Tibial nerve (tissue), 4 donors: ENCODE results near the gene CARMIL1.

ENCODE experiments used
- CTCF ChIP-seq, 5 experiments: fragments of 200-600 bp in 3 of 5; fragments of 450-650 bp in 2 of 5; sonication (generic) in 3 of 5; IDR thresholded peaks; one replicate each; pipeline ENCODE4 v1.5.1; 2016 to 2019; ENCODE audit warnings: antibody characterized with exemption in 5 of 5, mild to moderate bottlenecking in 3 of 5, moderate library complexity in 2 of 5
- EP300 ChIP-seq, 2 donors: sonication (generic); formaldehyde crosslinking; IDR thresholded peaks; one replicate each; pipeline ENCODE4 v1.6.1; 2017; ENCODE audit warnings: antibody characterized with exemption in 2 of 2, mild to moderate bottlenecking in 1 of 2
- POLR2A ChIP-seq, 2 donors: fragments of 450-650 bp; IDR thresholded peaks; one replicate each; pipeline ENCODE4 v1.6.1; 2017; ENCODE audit warnings: antibody characterized with exemption in 2 of 2, mild to moderate bottlenecking in 2 of 2, moderate library complexity in 2 of 2

GRCh38 chr6:25423358-25423757, 144.2 kb downstream of the CARMIL1 start:
- no peak for TF ChIP-seq CTCF (IDR thresholded peaks at IDR 0.05)
- no peak for TF ChIP-seq EP300 (IDR thresholded peaks at IDR 0.05)
- TF ChIP-seq POLR2A (IDR thresholded peaks at IDR 0.05) = no peak
